Breast epithelium (tissue), 3 donors: ENCODE results near the gene WNT7B.

Source experiments
- POLR2A ChIP-seq: fragments of 450-650 bp; IDR thresholded peaks from one replicate; pipeline ENCODE4 v1.6.1; 2016; ENCODE audit warnings: antibody characterized with exemption, mild to moderate bottlenecking, moderate library complexity
- TF ChIP-seq, protein P1 (sequence below), 3 donors: fragments of 450-650 bp; IDR thresholded peaks; one replicate each; pipeline ENCODE4 v1.5.1; 2016 to 2017; ENCODE audit warnings: antibody characterized with exemption in 3 of 3, mild to moderate bottlenecking in 3 of 3, moderate library complexity in 3 of 3

DNA sequence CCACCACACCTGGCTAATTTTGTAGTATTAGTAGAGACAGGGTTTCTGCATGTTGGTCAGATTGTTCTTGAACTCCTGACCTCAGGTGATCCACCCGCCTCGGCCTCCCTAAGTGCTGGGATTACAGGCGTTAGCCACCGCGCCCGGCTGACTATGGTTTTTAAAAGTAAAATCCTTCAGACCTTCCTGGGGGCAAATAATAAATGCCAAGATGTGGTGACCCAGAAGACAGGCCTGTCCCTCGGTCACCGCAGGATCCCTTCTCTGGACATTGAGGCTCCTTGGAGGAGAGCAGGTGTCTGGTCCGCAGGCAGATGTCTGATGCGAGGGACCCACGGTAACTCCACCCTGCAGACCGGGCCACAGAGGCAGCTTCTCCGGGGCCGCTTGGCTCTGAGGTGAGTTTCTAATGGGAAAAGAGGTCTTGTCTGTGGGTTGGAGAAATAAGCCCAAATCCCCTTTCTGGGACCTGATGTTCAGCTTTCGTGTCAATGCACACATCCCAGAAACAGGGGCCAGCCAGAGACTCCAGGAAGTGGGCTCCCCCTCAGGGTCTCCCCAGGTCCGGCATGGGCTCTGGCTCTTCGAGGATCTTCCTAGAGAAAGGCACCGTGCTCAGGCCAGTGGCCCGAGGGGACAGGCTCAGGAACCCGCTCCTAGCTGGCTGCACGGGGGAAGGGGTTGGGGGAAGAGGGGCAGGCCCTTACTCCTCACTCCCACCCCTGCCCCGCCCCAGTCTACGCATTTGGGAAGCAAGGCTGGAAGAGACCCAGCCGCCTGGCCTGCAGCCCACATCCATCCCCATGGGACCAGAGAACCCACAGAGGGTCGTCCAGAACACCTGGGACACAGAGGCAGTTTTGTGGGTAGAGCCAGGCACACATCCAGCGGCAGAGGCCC lies 100.6 kb downstream of the WNT7B start:
- TF ChIP-seq, protein P1, sequence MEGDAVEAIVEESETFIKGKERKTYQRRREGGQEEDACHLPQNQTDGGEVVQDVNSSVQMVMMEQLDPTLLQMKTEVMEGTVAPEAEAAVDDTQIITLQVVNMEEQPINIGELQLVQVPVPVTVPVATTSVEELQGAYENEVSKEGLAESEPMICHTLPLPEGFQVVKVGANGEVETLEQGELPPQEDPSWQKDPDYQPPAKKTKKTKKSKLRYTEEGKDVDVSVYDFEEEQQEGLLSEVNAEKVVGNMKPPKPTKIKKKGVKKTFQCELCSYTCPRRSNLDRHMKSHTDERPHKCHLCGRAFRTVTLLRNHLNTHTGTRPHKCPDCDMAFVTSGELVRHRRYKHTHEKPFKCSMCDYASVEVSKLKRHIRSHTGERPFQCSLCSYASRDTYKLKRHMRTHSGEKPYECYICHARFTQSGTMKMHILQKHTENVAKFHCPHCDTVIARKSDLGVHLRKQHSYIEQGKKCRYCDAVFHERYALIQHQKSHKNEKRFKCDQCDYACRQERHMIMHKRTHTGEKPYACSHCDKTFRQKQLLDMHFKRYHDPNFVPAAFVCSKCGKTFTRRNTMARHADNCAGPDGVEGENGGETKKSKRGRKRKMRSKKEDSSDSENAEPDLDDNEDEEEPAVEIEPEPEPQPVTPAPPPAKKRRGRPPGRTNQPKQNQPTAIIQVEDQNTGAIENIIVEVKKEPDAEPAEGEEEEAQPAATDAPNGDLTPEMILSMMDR (IDR thresholded peaks at IDR 0.05) = no peak
- no peak for TF ChIP-seq POLR2A
